Spleen (tissue), 7 donors: ENCODE results near the gene RSRP1.

Experiments
- CTCF ChIP-seq, 11 experiments: fragments of 200-600 bp in 7 of 11; fragments of 450-650 bp in 4 of 11; sonication (generic) in 4 of 11; IDR thresholded peaks in 8 of 11; conservative IDR thresholded peaks in 3 of 11; 1 replicate in 7 of 11; 2 replicates in 4 of 11; pipeline versions ENCODE4 v1.4.0 to v1.8.0; 2016 to 2021; ENCODE audit warnings: antibody characterized with exemption in 11 of 11, inconsistent platforms in 4 of 11, mild to moderate bottlenecking in 1 of 11
- POLR2A ChIP-seq, 3 donors: fragments of 450-650 bp; IDR thresholded peaks; one replicate each; pipeline ENCODE4 v1.5.1; 2017; ENCODE audit warnings: antibody characterized with exemption in 3 of 3, mild to moderate bottlenecking in 1 of 3
- donor health status: DM: no; HTN: no; CAD: no; lungs with moderate emphysema.
- donor health status: DM: no; HTN: no; CAD: no.
- donor health status: DM: no; HTN: no; CAD: no.

GRCh38 chr1:25245809-25246599 lies 1.2 kb downstream of the RSRP1 start:
- no peak for TF ChIP-seq POLR2A (IDR thresholded peaks at IDR 0.05)
- TF ChIP-seq CTCF (IDR thresholded peaks at IDR 0.05 in 8 of 11, conservative IDR thresholded peaks at IDR 0.05 in 3 of 11): no peak
